NB4 (cell line): ENCODE results near the gene GAS5.

Source experiments
- CTCF ChIP-seq: IDR thresholded peaks from one replicate; pipeline ENCODE4 v1.5.1; 2012; ENCODE audit warnings: low read depth, low read length
- MAX ChIP-seq: IDR thresholded peaks from 2 replicates; pipeline ENCODE4 v1.6.1; 2011; ENCODE audit warnings: low read depth, low read length
- POLR2A ChIP-seq: IDR thresholded peaks from 2 replicates; pipeline ENCODE4 v1.6.1; 2011; ENCODE audit warnings: mild to moderate bottlenecking; ENCODE audit not compliant: insufficient read length; ENCODE audit errors: extremely low read depth

- TF ChIP-seq CTCF: no peak
- no peak for TF ChIP-seq POLR2A
- TF ChIP-seq MAX: no peak
Measured at GRCh38 chr1:173893611-173894010, 25.8 kb upstream of the GAS5 start.
